A673 (cell line): Measurements from ENCODE around the gene HLCS. TPM values are rescaled to one million over a fixed set of nuclear protein-coding genes. Genes with fewer than 3 reads are reported as not detected.

ENCODE experiments used
- BruUV-seq: library from RNA; stranded (reverse); fragments of 400-500 nt; replicated peaks from 2 replicates; lab custom pipeline; 2021; lab: Mats Ljungman, UMichigan
- CTCF ChIA-PET: fragments of 300-600 bp; sonication (Branson Sonifier 250); formaldehyde crosslinking; loops from one replicate; lab custom pipeline; 2022; ENCODE audit warnings: antibody characterized with exemption; lab: Charles Lee
- POLR2A ChIA-PET: fragments of 300-600 bp; sonication (Branson Sonifier 250); formaldehyde crosslinking; loops from one replicate; lab custom pipeline; 2022; ENCODE audit warnings: antibody characterized with exemption; ENCODE audit not compliant: low non-redundant PET; lab: Charles Lee
- DNase-seq: peaks from one replicate; pipeline ENCODE4 v3.0.0-alpha.2; 2015; ENCODE audit warnings: low spot score
- H3K27ac ChIP-seq: fragments of 200-600 bp; sonication (generic); 2 replicates; pipeline ENCODE4 v1.5.1; 2016; ENCODE audit warnings: mixed run types, low read depth, mild to moderate bottlenecking, mixed read lengths, antibody characterized with exemption, low read length; ENCODE audit not compliant: poor library complexity, severe bottlenecking
- H3K27me3 ChIP-seq: fragments of 200-600 bp; sonication (generic); replicated peaks from 2 replicates; pipeline ENCODE4 v1.6.1; 2017; ENCODE audit warnings: mixed run types, low read depth, mild to moderate bottlenecking, mixed read lengths, antibody characterized with exemption, low read length; ENCODE audit not compliant: insufficient read depth, poor library complexity
- H3K36me3 ChIP-seq: fragments of 200-600 bp; sonication (generic); 2 replicates; pipeline ENCODE4 v1.6.1; 2016; ENCODE audit warnings: mixed run types, mild to moderate bottlenecking, mixed read lengths, antibody characterized with exemption, low read length; ENCODE audit not compliant: insufficient read depth, poor library complexity, severe bottlenecking
- H3K4me1 ChIP-seq: fragments of 200-600 bp; sonication (generic); 2 replicates; pipeline ENCODE4 v1.6.1; 2017; ENCODE audit warnings: mixed run types, mild to moderate bottlenecking, mixed read lengths, antibody characterized with exemption, low read length; ENCODE audit not compliant: insufficient read depth, poor library complexity, severe bottlenecking
- H3K4me3 ChIP-seq: fragments of 200-600 bp; sonication (generic); 2 replicates; pipeline ENCODE4 v1.5.1; 2016; ENCODE audit warnings: low read depth, mixed run types, mild to moderate bottlenecking, mixed read lengths, low read length; ENCODE audit not compliant: poor library complexity, severe bottlenecking
- H3K9me3 ChIP-seq: fragments of 200-600 bp; sonication (generic); 2 replicates; pipeline ENCODE4 v1.6.1; 2016; ENCODE audit warnings: mixed run types, low read depth, mild to moderate bottlenecking, mixed read lengths, antibody characterized with exemption, low read length; ENCODE audit not compliant: poor library complexity, severe bottlenecking
- EZH2 ChIP-seq: fragments of 200-600 bp; sonication (generic); IDR thresholded peaks from 2 replicates; pipeline ENCODE4 v1.6.1; 2017; ENCODE audit warnings: borderline replicate concordance, low read depth, mild to moderate bottlenecking, mixed read lengths, antibody characterized with exemption, low read length; ENCODE audit not compliant: poor library complexity, severe bottlenecking
- intact Hi-C: fragments of 100-400 bp; cut with micrococcal nuclease; formaldehyde crosslinking; loops from one replicate; pipeline ENCODE4 v1.10.0; 2022; ENCODE audit not compliant: unreplicated experiment
- total RNA-seq: library from RNA; stranded (reverse); gene quantifications from 2 replicates; pipeline ENCODE4 v1.2.3, GENCODE V29; 2021
- TF ChIP-seq, protein P1 (sequence below): fragments of 300-800, 200-600 bp; sonication (generic); conservative IDR thresholded peaks from 2 replicates; pipeline ENCODE4 v1.5.1; 2017; ENCODE audit warnings: low read depth, mild to moderate bottlenecking, antibody characterized with exemption, low read length, moderate library complexity, mixed read lengths

Gene HLCS
- total RNA-seq, 1 experiment from 2014 or later = 15.3 TPM

DNA sequence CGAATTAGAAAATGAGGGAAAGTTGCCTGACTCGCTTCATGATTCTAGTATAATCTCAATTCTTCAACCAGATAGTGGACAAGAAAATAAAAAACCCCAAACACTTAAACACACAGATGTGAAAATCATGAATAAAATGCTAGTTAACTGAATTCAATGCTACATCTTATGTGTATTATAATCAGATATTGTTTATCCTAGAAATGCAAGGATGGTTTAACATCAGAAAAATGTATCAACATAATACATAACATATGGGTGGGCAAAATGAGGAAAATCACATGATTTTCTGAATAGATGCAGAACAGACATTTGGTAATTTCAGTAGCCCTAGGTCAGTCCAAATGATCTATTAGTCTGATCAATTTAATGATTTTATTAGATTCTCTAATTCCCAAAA, 170.4 kb downstream of the HLCS start:
- H3K9me3 ChIP-seq = peaks cover 14% of the 10 kb centered on the region
- BruUV-seq = no TSS peak
- intact Hi-C loops = no loop called here
- H3K4me3 ChIP-seq = no peak overlapping the region
- H3K27ac ChIP-seq = no peak overlapping the region
- CTCF ChIA-PET = no interaction called here
- no peak for DNase-seq
- POLR2A ChIA-PET = no interaction called here
- no peaks in the 10 kb centered on the region for H3K36me3 ChIP-seq
- TF ChIP-seq EZH2 = no peak
- TF ChIP-seq, protein P1, sequence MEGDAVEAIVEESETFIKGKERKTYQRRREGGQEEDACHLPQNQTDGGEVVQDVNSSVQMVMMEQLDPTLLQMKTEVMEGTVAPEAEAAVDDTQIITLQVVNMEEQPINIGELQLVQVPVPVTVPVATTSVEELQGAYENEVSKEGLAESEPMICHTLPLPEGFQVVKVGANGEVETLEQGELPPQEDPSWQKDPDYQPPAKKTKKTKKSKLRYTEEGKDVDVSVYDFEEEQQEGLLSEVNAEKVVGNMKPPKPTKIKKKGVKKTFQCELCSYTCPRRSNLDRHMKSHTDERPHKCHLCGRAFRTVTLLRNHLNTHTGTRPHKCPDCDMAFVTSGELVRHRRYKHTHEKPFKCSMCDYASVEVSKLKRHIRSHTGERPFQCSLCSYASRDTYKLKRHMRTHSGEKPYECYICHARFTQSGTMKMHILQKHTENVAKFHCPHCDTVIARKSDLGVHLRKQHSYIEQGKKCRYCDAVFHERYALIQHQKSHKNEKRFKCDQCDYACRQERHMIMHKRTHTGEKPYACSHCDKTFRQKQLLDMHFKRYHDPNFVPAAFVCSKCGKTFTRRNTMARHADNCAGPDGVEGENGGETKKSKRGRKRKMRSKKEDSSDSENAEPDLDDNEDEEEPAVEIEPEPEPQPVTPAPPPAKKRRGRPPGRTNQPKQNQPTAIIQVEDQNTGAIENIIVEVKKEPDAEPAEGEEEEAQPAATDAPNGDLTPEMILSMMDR = no peak
- no peaks in the 10 kb centered on the region for H3K27me3 ChIP-seq
- no peaks in the 10 kb centered on the region for H3K4me1 ChIP-seq

DNA sequence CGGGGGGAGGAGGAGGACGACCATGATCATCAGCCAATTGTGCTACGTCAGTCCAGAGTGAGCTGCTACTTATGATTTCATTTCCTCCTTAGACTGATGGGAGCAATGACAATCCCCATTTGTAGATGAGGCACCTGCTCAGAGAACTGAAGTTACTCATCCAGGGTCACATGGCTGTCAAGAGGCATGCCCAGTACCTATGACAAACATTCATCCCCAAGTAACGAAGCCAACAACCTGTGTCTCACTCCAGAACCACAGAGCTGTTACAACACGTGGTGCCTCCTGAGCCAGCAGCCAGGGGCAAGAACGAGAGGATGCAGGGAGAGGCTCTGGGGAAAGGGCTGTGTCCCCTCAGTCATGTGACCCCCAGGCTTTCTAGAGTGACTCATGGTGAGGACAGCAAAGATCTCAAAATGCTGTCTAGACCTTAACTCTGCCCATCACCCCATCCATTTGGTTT, 173.9 kb downstream of the HLCS start:
- H3K36me3 ChIP-seq = no peaks in the 10 kb centered on the region
- no peak for DNase-seq
- POLR2A ChIA-PET = no interaction called here

DNA sequence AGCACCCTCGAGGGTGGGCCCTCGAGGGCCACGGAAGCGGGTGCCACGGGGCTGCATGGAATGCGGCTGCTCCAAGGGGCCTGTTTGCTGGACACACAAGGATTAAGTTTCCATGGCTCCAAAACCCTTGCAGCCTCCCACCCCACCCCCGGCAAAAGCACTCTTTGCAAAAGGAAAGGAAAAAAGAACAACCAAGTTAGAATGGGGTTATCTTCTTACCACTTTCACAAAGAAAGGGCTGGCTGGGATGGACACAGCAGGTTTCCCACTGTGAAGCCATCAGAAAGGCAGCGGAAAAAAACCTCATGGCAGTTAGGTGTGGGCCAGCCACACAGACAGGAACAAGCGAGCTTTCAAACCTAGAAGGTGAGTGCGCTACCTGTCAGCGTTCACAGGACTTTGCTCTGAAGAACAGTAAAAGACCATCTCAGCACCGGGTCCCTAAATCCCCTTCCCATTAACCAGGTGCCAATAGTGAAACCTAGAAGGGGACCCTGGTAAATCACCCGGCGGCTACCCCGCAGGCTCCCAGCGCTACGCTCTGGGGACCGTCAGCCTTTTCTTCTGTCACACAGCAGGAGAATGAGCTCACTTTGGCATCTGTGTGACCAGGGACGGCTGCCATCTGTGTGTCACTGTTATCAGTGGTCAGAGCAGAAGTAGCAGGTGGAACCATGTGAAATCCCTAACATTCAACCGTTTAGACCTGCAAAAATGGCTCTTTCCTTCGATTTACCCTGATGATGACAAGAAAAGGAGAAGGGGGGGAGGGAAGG, 174.6 kb downstream of the HLCS start:
- no TSS peak for BruUV-seq
- Histone ChIP-seq H3K4me1 (peaks cover 16% of the 10 kb centered on the region), H3K4me3 (no peak overlapping the region), H3K36me3 (no peaks in the 10 kb centered on the region), H3K9me3 (peaks cover 6% of the 10 kb centered on the region), H3K27ac (no peak overlapping the region), H3K27me3 (no peaks in the 10 kb centered on the region)
- no peak for DNase-seq
- ChIA-PET CTCF (no interaction called here), POLR2A (no interaction called here)
- intact Hi-C loops = no loop called here
- TF ChIP-seq, protein P1 = no peak
- TF ChIP-seq EZH2 = no peak

More for the DNA sequence above, 173.9 kb downstream of the HLCS start:
- CTCF ChIA-PET = no interaction called here
- Histone ChIP-seq H3K4me3 (no peak overlapping the region), H3K27ac (no peak overlapping the region), H3K9me3 (peaks cover 6% of the 10 kb centered on the region), H3K27me3 (no peaks in the 10 kb centered on the region), H3K4me1 (peaks cover 15% of the 10 kb centered on the region)
- no TSS peak for BruUV-seq
- TF ChIP-seq EZH2 = no peak
- TF ChIP-seq, protein P1 = no peak
- intact Hi-C loops = no loop called here
